ENCODE data around the gene ZFP64.
"Not testable (repeated sequence)": the region's sequence is repeated elsewhere in the genome, so short reads cannot be mapped to it uniquely, and the experiment has no call there.

The ZFP64 gene

GRCh38 chr20:52153896-52154295 lies 37.7 kb downstream of the ZFP64 start:
- DNase-seq, result no peak

GRCh38 chr20:52152921-52153320 lies 38.7 kb downstream of the ZFP64 start:
- DNase-seq, result no peak

GRCh38 chr20:52152416-52152815 lies 39.2 kb downstream of the ZFP64 start:
- no peak for DNase-seq

- DNase-seq, result peak in 1 of 2 donors; percentile 23
Measured at GRCh38 chr20:52150440-52151258, 40.9 kb downstream of the ZFP64 start.

- no peak for DNase-seq
Measured at GRCh38 chr20:52145587-52145986, 46.0 kb downstream of the ZFP64 start.

GRCh38 chr20:52143277-52143676 lies 48.3 kb downstream of the ZFP64 start:
- DNase-seq, result no peak

- DNase-seq, result no peak
Measured at GRCh38 chr20:52142757-52143156, 48.8 kb downstream of the ZFP64 start.

GRCh38 chr20:52139986-52140385 lies 51.6 kb downstream of the ZFP64 start:
- no peak for DNase-seq

GRCh38 chr20:52137850-52138249 lies 53.7 kb downstream of the ZFP64 start:
- DNase-seq, result no peak

GRCh38 chr20:52133714-52134113 lies 57.9 kb downstream of the ZFP64 start:
- not testable (repeated sequence) for DNase-seq

GRCh38 chr20:52132337-52132736 lies 59.2 kb downstream of the ZFP64 start:
- DNase-seq, result no peak

- no peak for DNase-seq
Measured at GRCh38 chr20:52131048-52131643, 60.4 kb downstream of the ZFP64 start.

GRCh38 chr20:52130406-52130805 lies 61.2 kb downstream of the ZFP64 start:
- no peak for DNase-seq

GRCh38 chr20:52129611-52130010 lies 62.0 kb downstream of the ZFP64 start:
- DNase-seq, result no peak

- no peak for DNase-seq
Measured at GRCh38 chr20:52127309-52127708, 64.3 kb downstream of the ZFP64 start.

- no peak for DNase-seq
Measured at GRCh38 chr20:52124821-52125220, 66.8 kb downstream of the ZFP64 start.

GRCh38 chr20:52118696-52119095 lies 72.9 kb downstream of the ZFP64 start:
- DNase-seq, result no peak

- no peak for DNase-seq
Measured at GRCh38 chr20:52118016-52118623, 73.5 kb downstream of the ZFP64 start.

GRCh38 chr20:52110456-52110855 lies 81.1 kb downstream of the ZFP64 start:
- DNase-seq, result no peak

- peak; percentile 41 to 59 for DNase-seq
Measured at GRCh38 chr20:52105442-52106422, 85.8 kb downstream of the ZFP64 start.

GRCh38 chr20:52104546-52105441 lies 86.8 kb downstream of the ZFP64 start:
- peak; percentile 9 to 19 for DNase-seq
